HEK293 (cell line): ENCODE results near the gene IDH3A.
A peak's percentile ranks its signal among the peaks of the same experiment; 100 is the strongest.

Source experiments
- CTCF ChIA-PET: fragments of 350-600 bp; formaldehyde crosslinking; extraction: SDS; loops from one replicate; lab custom pipeline; 2021; ENCODE audit warnings: antibody characterized with exemption; lab: Yijun Ruan, JAX
- POLR2A ChIA-PET: fragments of 300-600 bp; formaldehyde crosslinking; extraction: SDS; loops from one replicate; lab custom pipeline; 2020; ENCODE audit warnings: antibody characterized with exemption, inconsistent platforms; lab: Yijun Ruan, JAX
- H3K27ac ChIP-seq: fragments of 200-500 bp; sonication (Bioruptor generic); 2 replicates; pipeline ENCODE4 v1.5.1; 2014; ENCODE audit warnings: low read depth, low read length, control low read depth, inconsistent platforms; ENCODE audit errors: extremely low read depth
- H3K36me3 ChIP-seq, 2 experiments: fragments of 200-500 bp in 1 of 2; sonication (Bioruptor generic) in 1 of 2; 1 replicate in 1 of 2; 2 replicates in 1 of 2; pipeline ENCODE4 v1.5.1; 2014 to 2017; ENCODE audit warnings: inconsistent platforms in 2 of 2, low read length in 2 of 2; ENCODE audit not compliant: control insufficient read depth in 2 of 2, insufficient read depth in 1 of 2
- H3K4me1 ChIP-seq: fragments of 200-500 bp; sonication (Bioruptor generic); 2 replicates; pipeline ENCODE4 v1.5.1; 2014; ENCODE audit warnings: mild to moderate bottlenecking, low read length, inconsistent platforms; ENCODE audit not compliant: control insufficient read depth, insufficient read depth
- H3K4me3 ChIP-seq: 2 replicates; pipeline ENCODE4 v1.5.1; 2011; ENCODE audit warnings: low read depth, mild to moderate bottlenecking, control low read depth, low read length, moderate library complexity
- H3K9me3 ChIP-seq: fragments of 200-500 bp; sonication (Bioruptor generic); 2 replicates; pipeline ENCODE4 v1.5.1; 2014; ENCODE audit warnings: low read depth, low read length, inconsistent platforms; ENCODE audit not compliant: control insufficient read depth, insufficient read depth
- GLI4 ChIP-seq: fragments of 450-650 bp; formaldehyde crosslinking; IDR thresholded peaks from 2 replicates; pipeline ENCODE4 v1.5.1; 2016; ENCODE audit warnings: missing biosample characterization, missing genetic modification characterization
- GLIS1 ChIP-seq: fragments of 450-650 bp; formaldehyde crosslinking; IDR thresholded peaks from 2 replicates; pipeline ENCODE4 v1.5.1; 2016; ENCODE audit warnings: missing biosample characterization, missing genetic modification characterization
- KLF9 ChIP-seq: fragments of 450-650 bp; formaldehyde crosslinking; IDR thresholded peaks from 2 replicates; pipeline ENCODE4 v1.5.1; 2016; ENCODE audit warnings: missing biosample characterization, missing genetic modification characterization, low read depth
- SCRT1 ChIP-seq: fragments of 450-650 bp; formaldehyde crosslinking; IDR thresholded peaks from 2 replicates; pipeline ENCODE4 v1.5.1; 2016; ENCODE audit warnings: missing biosample characterization, missing genetic modification characterization, borderline replicate concordance
- ZIC2 ChIP-seq: fragments of 450-650 bp; formaldehyde crosslinking; IDR thresholded peaks from 2 replicates; pipeline ENCODE4 v1.5.1; 2016; ENCODE audit warnings: missing biosample characterization, missing genetic modification characterization
- ZNF169 ChIP-seq: fragments of 450-650 bp; formaldehyde crosslinking; IDR thresholded peaks from 2 replicates; pipeline ENCODE4 v1.5.1; 2016; ENCODE audit warnings: missing biosample characterization, missing genetic modification characterization
- ZNF174 ChIP-seq: fragments of 450-650 bp; formaldehyde crosslinking; IDR thresholded peaks from 2 replicates; pipeline ENCODE4 v1.5.0; 2017; ENCODE audit warnings: missing biosample characterization, mild to moderate bottlenecking, missing genetic modification characterization
- ZNF2 ChIP-seq: fragments of 450-650 bp; formaldehyde crosslinking; IDR thresholded peaks from 2 replicates; pipeline ENCODE4 v1.5.1; 2016; ENCODE audit warnings: missing biosample characterization, missing genetic modification characterization
- ZNF211 ChIP-seq: fragments of 450-650 bp; formaldehyde crosslinking; IDR thresholded peaks from 2 replicates; pipeline ENCODE4 v1.5.1; 2016; ENCODE audit warnings: low read depth, missing biosample characterization, missing genetic modification characterization
- ZNF221 ChIP-seq: fragments of 450-650 bp; formaldehyde crosslinking; IDR thresholded peaks from 2 replicates; pipeline ENCODE4 v1.5.1; 2017; ENCODE audit warnings: missing biosample characterization, missing genetic modification characterization, borderline replicate concordance
- ZNF24 ChIP-seq: fragments of 450-650 bp; formaldehyde crosslinking; IDR thresholded peaks from 2 replicates; pipeline ENCODE4 v1.5.1; 2016; ENCODE audit warnings: missing biosample characterization, missing genetic modification characterization
- ZNF266 ChIP-seq: fragments of 450-650 bp; formaldehyde crosslinking; IDR thresholded peaks from 2 replicates; pipeline ENCODE4 v1.5.1; 2016; ENCODE audit warnings: missing biosample characterization, missing genetic modification characterization, low read depth
- ZNF274 ChIP-seq, 2 experiments: fragments of 200-500 bp in 1 of 2; fragments of 450-650 bp in 1 of 2; sonication (Bioruptor generic) in 1 of 2; formaldehyde crosslinking in 1 of 2; IDR thresholded peaks; 2 replicates each; pipeline versions ENCODE4 v1.5.1 to v1.6.1; 2014 to 2016; ENCODE audit warnings: borderline replicate concordance in 1 of 2, inconsistent platforms in 1 of 2, low read length in 1 of 2, missing biosample characterization in 1 of 2, missing genetic modification characterization in 1 of 2
- ZNF501 ChIP-seq: fragments of 450-650 bp; formaldehyde crosslinking; IDR thresholded peaks from 2 replicates; pipeline ENCODE4 v1.5.1; 2016; ENCODE audit warnings: missing biosample characterization, missing genetic modification characterization
- ZNF529 ChIP-seq: fragments of 450-650 bp; formaldehyde crosslinking; IDR thresholded peaks from 2 replicates; pipeline ENCODE4 v1.5.1; 2017; ENCODE audit warnings: missing genetic modification characterization, missing biosample characterization; ENCODE audit not compliant: insufficient replicate concordance
- ZNF558 ChIP-seq: fragments of 450-650 bp; formaldehyde crosslinking; IDR thresholded peaks from 2 replicates; pipeline ENCODE4 v1.5.1; 2016; ENCODE audit warnings: missing biosample characterization, missing genetic modification characterization
- ZSCAN23 ChIP-seq: fragments of 450-650 bp; formaldehyde crosslinking; IDR thresholded peaks from 2 replicates; pipeline ENCODE4 v1.5.1; 2016; ENCODE audit warnings: missing biosample characterization, missing genetic modification characterization
- TF ChIP-seq, protein P1 (sequence below): fragments of 450-650 bp; formaldehyde crosslinking; IDR thresholded peaks from 2 replicates; pipeline ENCODE4 v1.5.1; 2016; ENCODE audit warnings: missing biosample characterization, missing genetic modification characterization
- TF ChIP-seq, protein P2 (sequence below): fragments of 450-650 bp; formaldehyde crosslinking; IDR thresholded peaks from 2 replicates; pipeline ENCODE4 v1.5.1; 2016; ENCODE audit warnings: missing biosample characterization, missing genetic modification characterization
- TF ChIP-seq, protein P3 (sequence below): fragments of 450-650 bp; formaldehyde crosslinking; IDR thresholded peaks from 2 replicates; pipeline ENCODE4 v1.5.1; 2017; ENCODE audit warnings: missing biosample characterization, missing genetic modification characterization
- TF ChIP-seq, protein P4 (sequence below): fragments of 450-650 bp; formaldehyde crosslinking; IDR thresholded peaks from 2 replicates; pipeline ENCODE4 v1.5.1; 2016; ENCODE audit warnings: missing biosample characterization, missing genetic modification characterization

The IDH3A gene

DNA sequence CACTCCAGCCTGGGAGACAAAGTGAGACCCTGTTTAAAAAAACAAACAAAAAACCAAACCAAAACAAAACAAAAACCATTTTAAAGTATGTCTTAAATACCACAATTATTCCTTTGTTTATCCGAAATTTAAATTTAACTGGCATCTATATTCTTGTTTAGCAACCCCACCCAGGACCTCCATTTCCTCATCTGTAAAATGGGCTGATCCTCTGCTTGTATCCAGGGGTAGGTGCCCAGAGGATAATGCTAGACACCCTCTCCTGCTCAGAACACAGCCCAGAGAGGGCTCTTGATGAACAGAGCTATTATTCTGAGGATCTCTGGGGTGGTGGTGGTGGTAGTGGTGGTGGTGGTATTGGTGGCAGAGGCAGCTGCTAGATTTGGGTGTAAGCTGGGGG is 47.0 kb upstream of the IDH3A start (continued):
- TF ChIP-seq, protein P1, sequence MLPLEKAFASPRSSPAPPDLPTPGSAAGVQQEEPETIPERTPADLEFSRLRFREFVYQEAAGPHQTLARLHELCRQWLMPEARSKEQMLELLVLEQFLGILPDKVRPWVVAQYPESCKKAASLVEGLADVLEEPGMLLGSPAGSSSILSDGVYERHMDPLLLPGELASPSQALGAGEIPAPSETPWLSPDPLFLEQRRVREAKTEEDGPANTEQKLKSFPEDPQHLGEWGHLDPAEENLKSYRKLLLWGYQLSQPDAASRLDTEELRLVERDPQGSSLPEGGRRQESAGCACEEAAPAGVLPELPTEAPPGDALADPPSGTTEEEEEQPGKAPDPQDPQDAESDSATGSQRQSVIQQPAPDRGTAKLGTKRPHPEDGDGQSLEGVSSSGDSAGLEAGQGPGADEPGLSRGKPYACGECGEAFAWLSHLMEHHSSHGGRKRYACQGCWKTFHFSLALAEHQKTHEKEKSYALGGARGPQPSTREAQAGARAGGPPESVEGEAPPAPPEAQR, result no peak
- TF ChIP-seq ZNF501, result no peak
- TF ChIP-seq, protein P2, sequence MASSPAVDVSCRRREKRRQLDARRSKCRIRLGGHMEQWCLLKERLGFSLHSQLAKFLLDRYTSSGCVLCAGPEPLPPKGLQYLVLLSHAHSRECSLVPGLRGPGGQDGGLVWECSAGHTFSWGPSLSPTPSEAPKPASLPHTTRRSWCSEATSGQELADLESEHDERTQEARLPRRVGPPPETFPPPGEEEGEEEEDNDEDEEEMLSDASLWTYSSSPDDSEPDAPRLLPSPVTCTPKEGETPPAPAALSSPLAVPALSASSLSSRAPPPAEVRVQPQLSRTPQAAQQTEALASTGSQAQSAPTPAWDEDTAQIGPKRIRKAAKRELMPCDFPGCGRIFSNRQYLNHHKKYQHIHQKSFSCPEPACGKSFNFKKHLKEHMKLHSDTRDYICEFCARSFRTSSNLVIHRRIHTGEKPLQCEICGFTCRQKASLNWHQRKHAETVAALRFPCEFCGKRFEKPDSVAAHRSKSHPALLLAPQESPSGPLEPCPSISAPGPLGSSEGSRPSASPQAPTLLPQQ (tag by site-specific recombination), result no peak
- TF ChIP-seq ZNF274 (IDR thresholded peaks at IDR 0.05; ENCODE audit: low read length), result no peak
- TF ChIP-seq ZNF274 (tag by site-specific recombination; IDR thresholded peaks at IDR 0.05; ENCODE audit: borderline replicate concordance), result no peak
- TF ChIP-seq ZNF221 (tag by site-specific recombination), result no peak
- no peak for TF ChIP-seq ZNF529 (tag by site-specific recombination)
- TF ChIP-seq ZNF174 (tag by site-specific recombination), result no peak

DNA sequence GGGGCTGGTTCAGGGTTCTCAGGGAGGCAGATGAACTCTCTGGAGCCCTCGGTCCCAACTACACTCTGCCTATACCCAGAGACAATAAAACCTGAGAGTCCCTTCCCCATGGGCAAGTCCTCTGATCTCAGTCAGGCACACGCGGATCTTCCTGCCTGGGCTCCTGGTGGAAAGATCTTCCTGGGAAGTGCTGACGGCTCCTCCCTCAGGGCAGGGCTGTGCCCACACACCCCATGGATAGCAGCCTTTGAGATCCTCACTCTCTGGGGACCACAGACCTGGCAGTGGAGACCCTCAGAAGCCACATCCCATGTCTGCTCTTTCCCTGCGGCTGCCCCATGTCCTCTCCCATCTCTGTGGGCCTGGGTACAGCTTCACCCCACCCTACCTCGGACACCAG is 46.4 kb upstream of the IDH3A start:
- Histone ChIP-seq H3K4me3 (no peak overlapping the region), H3K36me3 (peaks cover 0 to 7% of the 10 kb centered on the region in 2 experiments; a peak in 2 of 3 replicates), H3K9me3 (no peaks in the 10 kb centered on the region), H3K27ac (no peak overlapping the region), H3K4me1 (no peaks in the 10 kb centered on the region)
- TF ChIP-seq ZSCAN23 (tag by site-specific recombination), result no peak
- no peak for TF ChIP-seq KLF9 (tag by site-specific recombination)
- TF ChIP-seq ZIC2 (tag by site-specific recombination), result 0 out of 2 replicates have a peak, but pooled peaks have one; percentile 17
- TF ChIP-seq, protein P3, sequence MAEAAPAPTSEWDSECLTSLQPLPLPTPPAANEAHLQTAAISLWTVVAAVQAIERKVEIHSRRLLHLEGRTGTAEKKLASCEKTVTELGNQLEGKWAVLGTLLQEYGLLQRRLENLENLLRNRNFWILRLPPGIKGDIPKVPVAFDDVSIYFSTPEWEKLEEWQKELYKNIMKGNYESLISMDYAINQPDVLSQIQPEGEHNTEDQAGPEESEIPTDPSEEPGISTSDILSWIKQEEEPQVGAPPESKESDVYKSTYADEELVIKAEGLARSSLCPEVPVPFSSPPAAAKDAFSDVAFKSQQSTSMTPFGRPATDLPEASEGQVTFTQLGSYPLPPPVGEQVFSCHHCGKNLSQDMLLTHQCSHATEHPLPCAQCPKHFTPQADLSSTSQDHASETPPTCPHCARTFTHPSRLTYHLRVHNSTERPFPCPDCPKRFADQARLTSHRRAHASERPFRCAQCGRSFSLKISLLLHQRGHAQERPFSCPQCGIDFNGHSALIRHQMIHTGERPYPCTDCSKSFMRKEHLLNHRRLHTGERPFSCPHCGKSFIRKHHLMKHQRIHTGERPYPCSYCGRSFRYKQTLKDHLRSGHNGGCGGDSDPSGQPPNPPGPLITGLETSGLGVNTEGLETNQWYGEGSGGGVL (tag by site-specific recombination), result no peak
- no peak for TF ChIP-seq ZNF24 (tag by site-specific recombination)
- CTCF ChIA-PET, result interaction anchor here (0.6 to 3.5 kb wide), 4 partner anchors 9 to 135 kb away, joined by 3 to 19 read pairs (median 5); no protein-coding TSS in a partner anchor
- POLR2A ChIA-PET, result no interaction called here

DNA sequence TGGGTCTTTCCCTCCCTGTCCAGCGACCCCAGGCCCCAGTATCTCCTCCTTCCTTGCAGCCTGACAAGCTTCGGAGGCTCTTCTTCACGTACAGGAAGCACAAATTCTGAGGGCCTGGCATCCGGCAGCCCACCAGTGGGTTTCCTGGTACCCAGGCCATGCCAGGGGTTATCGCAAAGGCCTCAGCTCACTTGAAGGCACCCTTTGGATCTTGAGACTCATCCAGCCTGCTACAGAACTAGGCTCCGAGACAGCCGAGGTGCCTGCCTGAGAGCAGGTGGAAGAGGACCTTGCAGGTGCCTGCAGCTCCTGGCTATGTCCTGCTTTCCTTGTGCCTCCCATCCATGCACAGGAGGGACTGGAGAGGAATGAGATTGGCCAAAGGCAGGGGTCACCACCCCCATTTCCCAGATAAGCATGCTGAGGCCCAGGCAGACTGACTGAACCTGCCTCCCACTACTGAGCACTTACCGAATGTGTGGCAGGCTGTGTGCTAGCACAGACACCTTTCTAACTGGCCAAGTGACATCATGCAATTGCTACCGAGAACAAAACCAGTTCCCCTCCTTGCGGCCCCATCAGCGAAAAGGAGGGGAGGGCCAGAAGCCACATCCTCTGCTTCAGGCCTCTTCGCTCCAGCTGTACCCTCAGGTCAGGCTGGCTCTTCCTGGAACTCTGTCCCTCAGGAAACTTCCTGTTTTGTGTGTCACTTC is 45.6 kb upstream of the IDH3A start:
- no peak for TF ChIP-seq ZNF169
- TF ChIP-seq, protein P4, sequence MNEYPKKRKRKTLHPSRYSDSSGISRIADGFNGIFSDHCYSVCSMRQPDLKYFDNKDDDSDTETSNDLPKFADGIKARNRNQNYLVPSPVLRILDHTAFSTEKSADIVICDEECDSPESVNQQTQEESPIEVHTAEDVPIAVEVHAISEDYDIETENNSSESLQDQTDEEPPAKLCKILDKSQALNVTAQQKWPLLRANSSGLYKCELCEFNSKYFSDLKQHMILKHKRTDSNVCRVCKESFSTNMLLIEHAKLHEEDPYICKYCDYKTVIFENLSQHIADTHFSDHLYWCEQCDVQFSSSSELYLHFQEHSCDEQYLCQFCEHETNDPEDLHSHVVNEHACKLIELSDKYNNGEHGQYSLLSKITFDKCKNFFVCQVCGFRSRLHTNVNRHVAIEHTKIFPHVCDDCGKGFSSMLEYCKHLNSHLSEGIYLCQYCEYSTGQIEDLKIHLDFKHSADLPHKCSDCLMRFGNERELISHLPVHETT (tag by site-specific recombination), result no peak
- no peak for TF ChIP-seq ZNF266 (tag by site-specific recombination)
- no peak for TF ChIP-seq GLIS1 (tag by site-specific recombination)
- no peak for TF ChIP-seq GLI4
- no peak for TF ChIP-seq ZNF211 (tag by site-specific recombination)
- no peak for TF ChIP-seq SCRT1 (tag by site-specific recombination)
- TF ChIP-seq ZNF558 (tag by site-specific recombination), result no peak
- no peak for TF ChIP-seq ZNF2 (tag by site-specific recombination)
- no peak for TF ChIP-seq ZNF529 (tag by site-specific recombination)
- H3K36me3 ChIP-seq, result peaks cover 0 to 7% of the 10 kb centered on the region in 2 experiments; a peak in 2 of 3 replicates
- no peaks in the 10 kb centered on the region for H3K9me3 ChIP-seq
- CTCF ChIA-PET, result interaction anchor here (0.6 to 3.5 kb wide), 5 partner anchors 9 to 136 kb away, joined by 3 to 19 read pairs (median 4); no protein-coding TSS in a partner anchor
- POLR2A ChIA-PET, result no interaction called here
- no peaks in the 10 kb centered on the region for H3K4me1 ChIP-seq
- no peak overlapping the region for H3K4me3 ChIP-seq
- H3K27ac ChIP-seq, result no peak overlapping the region
